Liver (tissue), 9 donors: ENCODE measurements around the gene DNAAF1. TPM values are rescaled to one million over a fixed set of nuclear protein-coding genes. Genes with fewer than 3 reads are reported as not detected.
A peak's percentile ranks its signal among the peaks of the same experiment; 100 is the strongest.

Source experiments
- DNase-seq: peaks from one replicate; pipeline ENCODE4 v3.0.0-alpha.2; 2017; ENCODE audit warnings: low spot score
- H3K27ac ChIP-seq, 2 donors: one replicate each; pipeline ENCODE4 v1.7.0; 2013; ENCODE audit warnings: inconsistent platforms in 2 of 2, low read length in 2 of 2, control low read depth in 1 of 2, low read depth in 1 of 2, mild to moderate bottlenecking in 1 of 2
- H3K27me3 ChIP-seq, 4 donors: one replicate each; pipeline versions ENCODE4 v1.6.1 to v1.7.0; 2013; ENCODE audit warnings: low read length in 3 of 4, inconsistent platforms in 1 of 4, mild to moderate bottlenecking in 1 of 4, moderate library complexity in 1 of 4; ENCODE audit not compliant: control insufficient read depth in 4 of 4, insufficient read depth in 4 of 4
- H3K36me3 ChIP-seq, 4 donors: one replicate each; pipeline versions ENCODE4 v1.6.1 to v1.7.0; 2013; ENCODE audit warnings: low read length in 3 of 4, mild to moderate bottlenecking in 3 of 4, low read depth in 1 of 4, moderate library complexity in 1 of 4; ENCODE audit not compliant: control insufficient read depth in 4 of 4, insufficient read depth in 3 of 4
- H3K4me1 ChIP-seq, 4 donors: one replicate each; pipeline versions ENCODE4 v1.6.1 to v1.7.0; 2013; ENCODE audit warnings: low read length in 3 of 4, mild to moderate bottlenecking in 3 of 4, moderate library complexity in 1 of 4; ENCODE audit not compliant: control insufficient read depth in 4 of 4, insufficient read depth in 4 of 4
- H3K4me3 ChIP-seq, 3 donors: one replicate each; pipeline versions ENCODE4 v1.6.1 to v1.7.0; 2013; ENCODE audit warnings: low read length in 3 of 3, control low read depth in 1 of 3, low read depth in 1 of 3, mild to moderate bottlenecking in 1 of 3
- H3K9ac ChIP-seq, 2 donors: one replicate each; pipeline ENCODE4 v1.7.0; 2013; ENCODE audit warnings: low read length in 2 of 2, mild to moderate bottlenecking in 2 of 2, moderate library complexity in 2 of 2, control low read depth in 1 of 2, low read depth in 1 of 2
- H3K9me3 ChIP-seq, 4 donors: one replicate each; pipeline versions ENCODE4 v1.6.1 to v1.7.0; 2013; ENCODE audit warnings: low read length in 3 of 4; ENCODE audit not compliant: control insufficient read depth in 4 of 4
- FOXA1 ChIP-seq: IDR thresholded peaks from 2 replicates; pipeline ENCODE4 v1.6.1; 2016; ENCODE audit warnings: antibody characterized with exemption
- FOXA2 ChIP-seq: IDR thresholded peaks from 2 replicates; pipeline ENCODE4 v1.6.1; 2016; ENCODE audit warnings: antibody characterized with exemption
- GABPA ChIP-seq, 2 donors: IDR thresholded peaks in 1 of 2; conservative IDR thresholded peaks in 1 of 2; 2 replicates each; pipeline ENCODE4 v1.6.1; 2016; ENCODE audit warnings: antibody characterized with exemption in 2 of 2, mild to moderate bottlenecking in 1 of 2, moderate library complexity in 1 of 2
- HNF4A ChIP-seq, 2 donors: conservative IDR thresholded peaks; 2 replicates each; pipeline ENCODE4 v1.6.1; 2016; ENCODE audit warnings: antibody characterized with exemption in 2 of 2, mild to moderate bottlenecking in 2 of 2
- HNF4G ChIP-seq: IDR thresholded peaks from 2 replicates; pipeline ENCODE4 v1.6.1; 2016; ENCODE audit warnings: antibody characterized with exemption
- JUND ChIP-seq, 2 donors: IDR thresholded peaks; 2 replicates each; pipeline ENCODE4 v1.6.1; 2016; ENCODE audit warnings: antibody characterized with exemption in 2 of 2
- NR2F2 ChIP-seq: IDR thresholded peaks from 2 replicates; pipeline ENCODE4 v1.6.1; 2016; ENCODE audit warnings: antibody characterized with exemption
- RAD21 ChIP-seq, 2 donors: IDR thresholded peaks; 2 replicates each; pipeline ENCODE4 v1.6.1; 2016; ENCODE audit warnings: antibody characterized with exemption in 2 of 2, mild to moderate bottlenecking in 2 of 2
- SP1 ChIP-seq: IDR thresholded peaks from 2 replicates; pipeline ENCODE4 v1.6.1; 2018; ENCODE audit warnings: antibody characterized with exemption, mild to moderate bottlenecking
- TAF1 ChIP-seq: conservative IDR thresholded peaks from 2 replicates; pipeline ENCODE4 v1.6.1; 2016; ENCODE audit warnings: antibody characterized with exemption, mild to moderate bottlenecking
- YY1 ChIP-seq: IDR thresholded peaks from 2 replicates; pipeline ENCODE4 v1.6.1; 2016; ENCODE audit warnings: antibody characterized with exemption, mild to moderate bottlenecking
- WGBS: extraction: QIAGEN DNeasy Blood & Tissue Kit; methylation state at CpG from one replicate; pipeline ENCODE4 v1.1.7; 2013; 5-methylcytosine and 5-hydroxymethylcytosine counted together
- polyA plus RNA-seq, 2 donors: library from polyadenylated mRNA; stranded (reverse) in 1 of 2; unstranded in 1 of 2; fragments of 200-250 nt in 1 of 2; fragments of >200 nt in 1 of 2; fragmentation: Nextera tagmentation in 1 of 2; extraction: Ambion mirVana in 1 of 2; gene quantifications; one replicate each; pipeline versions ENCODE4 v1.2.1 to v1.2.3, GENCODE V29; 2013 to 2015
- total RNA-seq, 2 donors: library from RNA; depleted of rRNA; stranded (reverse); fragments of >200 nt; gene quantifications; one replicate each; pipeline ENCODE4 v1.2.3, GENCODE V29; 2014
- TF ChIP-seq, protein P1 (sequence below): fragments of 150-350 bp; IDR thresholded peaks from 2 replicates; pipeline ENCODE4 v1.5.1; 2017; ENCODE audit warnings: improper control_type of control experiment, low read depth, low read length; ENCODE audit not compliant: missing input control
- TF ChIP-seq, protein P2 (sequence below): IDR thresholded peaks from 2 replicates; pipeline ENCODE4 v1.6.1; 2016; ENCODE audit warnings: antibody characterized with exemption, mild to moderate bottlenecking
- TF ChIP-seq, protein P3 (sequence below): IDR thresholded peaks from 2 replicates; pipeline ENCODE4 v1.6.1; 2016; ENCODE audit warnings: antibody characterized with exemption
- TF ChIP-seq, protein P4 (sequence below): IDR thresholded peaks from 2 replicates; pipeline ENCODE4 v1.6.1; 2016; ENCODE audit warnings: antibody characterized with exemption
- TF ChIP-seq, protein P5 (sequence below): IDR thresholded peaks from 2 replicates; pipeline ENCODE4 v1.6.1; 2016; ENCODE audit warnings: antibody characterized with exemption
- donor health status: healthy.
- donor health status: healthy.
- donor health status: healthy.
- donor health status: healthy.
- donor health status: healthy.

Gene DNAAF1
- total and polyA plus RNA-seq, 4 donors = under 0.01 to 0.08 (median 0.06) TPM; not detected in 1

DNA sequence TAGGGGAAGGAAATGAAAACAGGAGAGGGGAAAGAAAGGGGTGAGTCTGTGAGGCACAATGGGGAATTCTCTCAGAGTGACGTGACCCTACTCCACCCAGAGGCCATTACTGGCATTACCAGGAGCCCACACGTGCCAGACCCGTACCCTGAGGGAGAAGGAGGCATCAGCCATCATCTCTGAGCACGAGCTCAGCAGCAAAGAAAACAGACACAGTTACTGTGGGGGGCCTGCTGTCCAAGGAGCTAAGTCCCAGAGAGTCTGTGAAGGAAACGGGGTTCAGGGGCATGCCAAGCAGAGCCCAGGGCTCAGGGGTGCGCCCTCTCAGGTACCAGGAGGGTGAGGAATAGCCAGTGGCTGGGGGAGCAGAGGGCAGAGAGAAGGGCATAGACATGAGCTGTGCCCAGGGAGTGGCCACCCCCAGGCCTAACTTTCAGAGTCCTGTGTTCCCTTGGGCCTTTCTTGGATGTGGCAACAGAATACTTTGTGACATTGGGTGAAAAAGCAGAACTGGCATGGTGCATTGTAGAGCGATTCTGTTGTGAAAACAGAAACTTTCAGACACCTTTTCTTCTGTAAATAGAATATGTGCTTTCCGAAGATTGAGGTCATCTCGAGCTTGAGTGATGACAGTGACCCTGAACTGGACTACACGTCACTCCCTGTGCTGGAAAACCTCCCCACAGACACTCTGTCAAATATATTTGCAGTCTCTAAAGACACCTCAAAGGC is 30.4 kb downstream of the DNAAF1 start:
- Histone ChIP-seq H3K4me1 (peaks cover 0 to 21% (median 13%) of the 10 kb centered on the region in 4 donors), H3K9me3 (no peaks in the 10 kb centered on the region), H3K36me3 (peaks cover 0 to 22% (median 6%) of the 10 kb centered on the region in 4 donors), H3K9ac (no peak overlapping the region), H3K4me3 (no peak overlapping the region), H3K27ac (peak overlapping the region in 1 of 2 donors; percentile 64), H3K27me3 (no peaks in the 10 kb centered on the region)
- DNase-seq = no peak
- TF ChIP-seq RAD21 (IDR thresholded peaks at IDR 0.05) = peak; percentile 82 to 85
- TF ChIP-seq, protein P1, sequence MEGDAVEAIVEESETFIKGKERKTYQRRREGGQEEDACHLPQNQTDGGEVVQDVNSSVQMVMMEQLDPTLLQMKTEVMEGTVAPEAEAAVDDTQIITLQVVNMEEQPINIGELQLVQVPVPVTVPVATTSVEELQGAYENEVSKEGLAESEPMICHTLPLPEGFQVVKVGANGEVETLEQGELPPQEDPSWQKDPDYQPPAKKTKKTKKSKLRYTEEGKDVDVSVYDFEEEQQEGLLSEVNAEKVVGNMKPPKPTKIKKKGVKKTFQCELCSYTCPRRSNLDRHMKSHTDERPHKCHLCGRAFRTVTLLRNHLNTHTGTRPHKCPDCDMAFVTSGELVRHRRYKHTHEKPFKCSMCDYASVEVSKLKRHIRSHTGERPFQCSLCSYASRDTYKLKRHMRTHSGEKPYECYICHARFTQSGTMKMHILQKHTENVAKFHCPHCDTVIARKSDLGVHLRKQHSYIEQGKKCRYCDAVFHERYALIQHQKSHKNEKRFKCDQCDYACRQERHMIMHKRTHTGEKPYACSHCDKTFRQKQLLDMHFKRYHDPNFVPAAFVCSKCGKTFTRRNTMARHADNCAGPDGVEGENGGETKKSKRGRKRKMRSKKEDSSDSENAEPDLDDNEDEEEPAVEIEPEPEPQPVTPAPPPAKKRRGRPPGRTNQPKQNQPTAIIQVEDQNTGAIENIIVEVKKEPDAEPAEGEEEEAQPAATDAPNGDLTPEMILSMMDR = peak; percentile 89
- TF ChIP-seq GABPA (IDR thresholded peaks at IDR 0.05 in 1 of 2, conservative IDR thresholded peaks at IDR 0.05 in 1 of 2) = no peak
- 19% methylated on average over 10 of the region's 10 CpGs for WGBS

DNA sequence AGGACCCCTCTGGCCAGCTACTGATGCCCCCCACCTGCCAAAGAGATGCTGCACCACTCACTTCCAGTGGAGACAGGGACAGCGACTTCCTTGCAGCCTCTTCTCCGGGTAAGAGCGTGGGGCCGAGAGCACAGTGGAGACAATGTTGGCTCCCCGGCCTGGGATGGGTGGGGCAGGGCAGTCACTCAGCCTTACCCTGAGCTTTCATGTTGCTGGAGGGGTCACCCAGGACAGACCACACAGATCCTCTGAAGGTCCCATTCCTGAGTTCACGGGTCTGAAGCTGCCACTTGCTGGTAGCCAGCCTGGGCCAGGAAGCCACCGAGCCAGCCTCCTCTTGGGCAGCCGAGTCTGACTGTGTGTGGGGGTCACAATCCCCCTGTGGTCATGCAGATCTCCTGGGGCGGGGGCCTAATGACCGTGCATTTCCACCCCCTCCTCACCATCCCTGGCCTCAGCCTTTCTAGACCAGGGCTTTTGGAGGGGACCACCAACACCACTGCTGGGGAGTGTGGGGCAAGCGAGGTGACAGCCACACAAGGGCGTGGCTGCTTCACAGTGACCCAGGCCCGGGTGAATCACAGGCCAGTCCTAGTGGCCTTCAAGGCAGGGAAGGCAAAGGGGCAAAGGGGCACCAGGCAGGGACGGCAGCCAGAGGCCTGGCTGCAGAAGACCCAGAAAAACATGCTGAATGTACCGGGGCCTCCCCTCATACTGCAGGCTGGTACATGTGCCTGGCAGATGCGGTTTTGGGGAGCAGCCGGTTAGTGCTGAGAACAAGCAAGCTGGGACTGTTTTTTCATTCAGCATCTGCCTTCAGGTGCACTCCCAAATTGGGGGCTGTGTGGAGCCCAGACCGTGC is 31.3 kb downstream of the DNAAF1 start:
- no peak for DNase-seq
- no peak overlapping the region for H3K4me3 ChIP-seq
- WGBS = 61% methylated on average over 18 of the region's 18 CpGs
- H3K9me3 ChIP-seq = no peaks in the 10 kb centered on the region
- H3K4me1 ChIP-seq = peaks cover 0 to 21% (median 13%) of the 10 kb centered on the region in 4 donors
- peak overlapping the region; percentile 0 to 64 for H3K27ac ChIP-seq
- H3K9ac ChIP-seq = no peak overlapping the region
- H3K27me3 ChIP-seq = no peaks in the 10 kb centered on the region
- H3K36me3 ChIP-seq = peaks cover 0 to 31% (median 9%) of the 10 kb centered on the region in 4 donors
- TF ChIP-seq HNF4A (conservative IDR thresholded peaks at IDR 0.05) (no peak), YY1 (no peak), TAF1 (no peak), GABPA (IDR thresholded peaks at IDR 0.05 in 1 of 2, conservative IDR thresholded peaks at IDR 0.05 in 1 of 2) (no peak), NR2F2 (no peak), FOXA1 (no peak), SP1 (no peak), HNF4G (no peak), JUND (IDR thresholded peaks at IDR 0.05) (no peak), FOXA2 (no peak)
- TF ChIP-seq, protein P2, sequence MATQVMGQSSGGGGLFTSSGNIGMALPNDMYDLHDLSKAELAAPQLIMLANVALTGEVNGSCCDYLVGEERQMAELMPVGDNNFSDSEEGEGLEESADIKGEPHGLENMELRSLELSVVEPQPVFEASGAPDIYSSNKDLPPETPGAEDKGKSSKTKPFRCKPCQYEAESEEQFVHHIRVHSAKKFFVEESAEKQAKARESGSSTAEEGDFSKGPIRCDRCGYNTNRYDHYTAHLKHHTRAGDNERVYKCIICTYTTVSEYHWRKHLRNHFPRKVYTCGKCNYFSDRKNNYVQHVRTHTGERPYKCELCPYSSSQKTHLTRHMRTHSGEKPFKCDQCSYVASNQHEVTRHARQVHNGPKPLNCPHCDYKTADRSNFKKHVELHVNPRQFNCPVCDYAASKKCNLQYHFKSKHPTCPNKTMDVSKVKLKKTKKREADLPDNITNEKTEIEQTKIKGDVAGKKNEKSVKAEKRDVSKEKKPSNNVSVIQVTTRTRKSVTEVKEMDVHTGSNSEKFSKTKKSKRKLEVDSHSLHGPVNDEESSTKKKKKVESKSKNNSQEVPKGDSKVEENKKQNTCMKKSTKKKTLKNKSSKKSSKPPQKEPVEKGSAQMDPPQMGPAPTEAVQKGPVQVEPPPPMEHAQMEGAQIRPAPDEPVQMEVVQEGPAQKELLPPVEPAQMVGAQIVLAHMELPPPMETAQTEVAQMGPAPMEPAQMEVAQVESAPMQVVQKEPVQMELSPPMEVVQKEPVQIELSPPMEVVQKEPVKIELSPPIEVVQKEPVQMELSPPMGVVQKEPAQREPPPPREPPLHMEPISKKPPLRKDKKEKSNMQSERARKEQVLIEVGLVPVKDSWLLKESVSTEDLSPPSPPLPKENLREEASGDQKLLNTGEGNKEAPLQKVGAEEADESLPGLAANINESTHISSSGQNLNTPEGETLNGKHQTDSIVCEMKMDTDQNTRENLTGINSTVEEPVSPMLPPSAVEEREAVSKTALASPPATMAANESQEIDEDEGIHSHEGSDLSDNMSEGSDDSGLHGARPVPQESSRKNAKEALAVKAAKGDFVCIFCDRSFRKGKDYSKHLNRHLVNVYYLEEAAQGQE = no peak
- TF ChIP-seq, protein P3, sequence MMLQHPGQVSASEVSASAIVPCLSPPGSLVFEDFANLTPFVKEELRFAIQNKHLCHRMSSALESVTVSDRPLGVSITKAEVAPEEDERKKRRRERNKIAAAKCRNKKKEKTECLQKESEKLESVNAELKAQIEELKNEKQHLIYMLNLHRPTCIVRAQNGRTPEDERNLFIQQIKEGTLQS = no peak
- TF ChIP-seq, protein P1 = no peak
- TF ChIP-seq, protein P4, sequence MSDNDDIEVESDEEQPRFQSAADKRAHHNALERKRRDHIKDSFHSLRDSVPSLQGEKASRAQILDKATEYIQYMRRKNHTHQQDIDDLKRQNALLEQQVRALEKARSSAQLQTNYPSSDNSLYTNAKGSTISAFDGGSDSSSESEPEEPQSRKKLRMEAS = no peak
- TF ChIP-seq, protein P5, sequence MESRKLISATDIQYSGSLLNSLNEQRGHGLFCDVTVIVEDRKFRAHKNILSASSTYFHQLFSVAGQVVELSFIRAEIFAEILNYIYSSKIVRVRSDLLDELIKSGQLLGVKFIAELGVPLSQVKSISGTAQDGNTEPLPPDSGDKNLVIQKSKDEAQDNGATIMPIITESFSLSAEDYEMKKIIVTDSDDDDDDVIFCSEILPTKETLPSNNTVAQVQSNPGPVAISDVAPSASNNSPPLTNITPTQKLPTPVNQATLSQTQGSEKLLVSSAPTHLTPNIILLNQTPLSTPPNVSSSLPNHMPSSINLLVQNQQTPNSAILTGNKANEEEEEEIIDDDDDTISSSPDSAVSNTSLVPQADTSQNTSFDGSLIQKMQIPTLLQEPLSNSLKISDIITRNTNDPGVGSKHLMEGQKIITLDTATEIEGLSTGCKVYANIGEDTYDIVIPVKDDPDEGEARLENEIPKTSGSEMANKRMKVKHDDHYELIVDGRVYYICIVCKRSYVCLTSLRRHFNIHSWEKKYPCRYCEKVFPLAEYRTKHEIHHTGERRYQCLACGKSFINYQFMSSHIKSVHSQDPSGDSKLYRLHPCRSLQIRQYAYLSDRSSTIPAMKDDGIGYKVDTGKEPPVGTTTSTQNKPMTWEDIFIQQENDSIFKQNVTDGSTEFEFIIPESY = no peak
